Mucosa of descending colon (tissue), 3 donors: ENCODE results near the gene DRC7. TPM values are rescaled to one million over a fixed set of nuclear protein-coding genes. Genes with fewer than 3 reads are reported as not detected.

Source experiments
- ATAC-seq: fragments of 200-7000 bp; cut with Tn5 transposase; one replicate; pipeline ENCODE4 v1.9.1; 2020; ENCODE audit warnings: mild to moderate bottlenecking, moderate library complexity
- DNase-seq, 3 donors: peaks; one replicate each; pipeline ENCODE4 v3.0.0-alpha.2; 2020
- H3K36me3 ChIP-seq: fragments of 200-600 bp; one replicate; pipeline ENCODE4 v1.8.0; 2021; ENCODE audit warnings: low read depth, mild to moderate bottlenecking
- H3K4me1 ChIP-seq: fragments of 200-600 bp; one replicate; pipeline ENCODE4 v1.8.0; 2021; ENCODE audit warnings: low read depth, mild to moderate bottlenecking
- H3K4me3 ChIP-seq: fragments of 200-600 bp; one replicate; pipeline ENCODE4 v1.8.0; 2021; ENCODE audit warnings: mild to moderate bottlenecking
- H3K9me3 ChIP-seq: fragments of 200-600 bp; one replicate; pipeline ENCODE4 v1.8.0; 2021; ENCODE audit warnings: mild to moderate bottlenecking
- CTCF ChIP-seq: fragments of 200-600 bp; IDR thresholded peaks from one replicate; pipeline ENCODE4 v1.8.0; 2022; ENCODE audit warnings: antibody characterized with exemption, mild to moderate bottlenecking
- intact Hi-C, 2 donors: fragments of 100-400 bp; cut with DNase I in 1 of 2; cut with micrococcal nuclease in 1 of 2; formaldehyde crosslinking; loops; one replicate each; pipeline versions ENCODE4 v1.11.0 to v1.11.1; 2022; cut with DNase I, micrococcal nuclease
- total RNA-seq, 3 donors: library from RNA; stranded (reverse); fragmentation: NEBNext Ultra II Directional in 2 of 3; extraction: Animal tissue kit (Norgen Biotek cat#: 25700) in 2 of 3; gene quantifications; one replicate each; pipeline versions ENCODE4 v1.2.1 to v1.2.4, GENCODE V29; 2021 to 2023
- donor health status: DM: no; HTN: no; CAD: no; lungs with moderate emphysema.
- donor health status: DM: no; HTN: no; CAD: no.
- donor health status: DM: no; HTN: yes; CAD: no.

The DRC7 gene
- total RNA-seq, 3 donors from 2014 or later, result not detected

GRCh38 chr16:57730771-57731730, 36.4 kb downstream of the DRC7 start:
- intact Hi-C loops, result no loop called here
- peaks cover 6% of the 10 kb centered on the region for H3K4me1 ChIP-seq
- H3K4me3 ChIP-seq, result no peak overlapping the region
- DNase-seq (no peak), ATAC-seq (no peak)
- no peak for TF ChIP-seq CTCF
- peaks cover 4% of the 10 kb centered on the region for H3K36me3 ChIP-seq
- H3K9me3 ChIP-seq, result no peaks in the 10 kb centered on the region

GRCh38 chr16:57732037-57732436, 37.4 kb downstream of the DRC7 start:
- DNase-seq, result no peak
- Histone ChIP-seq H3K4me3 (no peak overlapping the region), H3K9me3 (no peaks in the 10 kb centered on the region), H3K36me3 (peaks cover 4% of the 10 kb centered on the region), H3K4me1 (peaks cover 16% of the 10 kb centered on the region)
- TF ChIP-seq CTCF, result no peak
- ATAC-seq, result no peak
- intact Hi-C loops, result no loop called here

GRCh38 chr16:57732714-57733113, 38.1 kb downstream of the DRC7 start:
- no peak overlapping the region for H3K4me3 ChIP-seq
- no peaks in the 10 kb centered on the region for H3K9me3 ChIP-seq
- ATAC-seq, result no peak
- intact Hi-C loops, result no loop called here
- no peak for DNase-seq
- H3K4me1 ChIP-seq, result peaks cover 18% of the 10 kb centered on the region
- no peak for TF ChIP-seq CTCF
- H3K36me3 ChIP-seq, result peaks cover 4% of the 10 kb centered on the region

- no peaks in the 10 kb centered on the region for H3K9me3 ChIP-seq
- no peak for TF ChIP-seq CTCF
- H3K36me3 ChIP-seq, result peaks cover 4% of the 10 kb centered on the region
- H3K4me1 ChIP-seq, result peaks cover 18% of the 10 kb centered on the region
- DNase-seq, result peak in 1 of 3 donors; percentile 37
- intact Hi-C loops, result no loop called here
- H3K4me3 ChIP-seq, result peak overlapping the region; percentile 52
- peak; percentile 1 for ATAC-seq
Observed at GRCh38 chr16:57734308-57734924, 39.8 kb downstream of the DRC7 start.

GRCh38 chr16:57734925-57735754, 40.5 kb downstream of the DRC7 start:
- peak; percentile 93 for ATAC-seq
- intact Hi-C loops, result no loop called here
- Histone ChIP-seq H3K4me3 (peak overlapping the region; percentile 83), H3K9me3 (no peaks in the 10 kb centered on the region), H3K4me1 (peaks cover 18% of the 10 kb centered on the region), H3K36me3 (peaks cover 4% of the 10 kb centered on the region)
- TF ChIP-seq CTCF, result peak; percentile 30
- peak; percentile 98 for DNase-seq
